Stimulated activated CD8-positive, alpha-beta memory T cell treated with anti-CD3 and anti-CD28 coated beads, Interleukin-4, amount 100 ng/mL, for 24 hours (primary cell): ENCODE measurements around the gene PEX14.

Source experiments
- DNase-seq: peaks from one replicate; pipeline ENCODE4 v3.0.0-alpha.2; 2020; ENCODE audit warnings: low read depth

PEX14 gene

GRCh38 chr1:10617931-10618885 lies 143.5 kb downstream of the PEX14 start:
- DNase-seq: no peak

- no peak for DNase-seq
Observed at GRCh38 chr1:10620776-10621175, 146.0 kb downstream of the PEX14 start.

GRCh38 chr1:10621906-10622305 lies 147.2 kb downstream of the PEX14 start:
- DNase-seq: no peak

- no peak for DNase-seq
Observed at GRCh38 chr1:10622910-10623685, 148.3 kb downstream of the PEX14 start.

- DNase-seq: no peak
Observed at GRCh38 chr1:10623686-10624145, 149.0 kb downstream of the PEX14 start.

- DNase-seq: no peak
Observed at GRCh38 chr1:10624256-10625050, 149.7 kb downstream of the PEX14 start.

- DNase-seq: no peak
Observed at GRCh38 chr1:10625076-10625475, 150.3 kb downstream of the PEX14 start.

- no peak for DNase-seq
Observed at GRCh38 chr1:10625554-10625953, 150.8 kb downstream of the PEX14 start.

- DNase-seq: no peak
Observed at GRCh38 chr1:10626131-10626731, 151.5 kb downstream of the PEX14 start.

- DNase-seq: no peak
Observed at GRCh38 chr1:10626791-10627410, 152.2 kb downstream of the PEX14 start.

GRCh38 chr1:10628685-10629084 lies 153.9 kb downstream of the PEX14 start:
- no peak for DNase-seq

- no peak for DNase-seq
Observed at GRCh38 chr1:10629091-10629815, 154.5 kb downstream of the PEX14 start.

GRCh38 chr1:10629816-10630571 lies 155.2 kb downstream of the PEX14 start:
- DNase-seq: no peak

GRCh38 chr1:10630661-10631120 lies 155.9 kb downstream of the PEX14 start:
- DNase-seq: no peak

- no peak for DNase-seq
Observed at GRCh38 chr1:10631121-10631810, 156.5 kb downstream of the PEX14 start.

- no peak for DNase-seq
Observed at GRCh38 chr1:10631811-10632593, 157.3 kb downstream of the PEX14 start.

GRCh38 chr1:10632691-10633090 lies 157.9 kb downstream of the PEX14 start:
- DNase-seq: no peak

GRCh38 chr1:10633416-10633815 lies 158.7 kb downstream of the PEX14 start:
- DNase-seq: no peak
